Measurements from ENCODE around the gene CFAP61.

Gene CFAP61

DNA sequence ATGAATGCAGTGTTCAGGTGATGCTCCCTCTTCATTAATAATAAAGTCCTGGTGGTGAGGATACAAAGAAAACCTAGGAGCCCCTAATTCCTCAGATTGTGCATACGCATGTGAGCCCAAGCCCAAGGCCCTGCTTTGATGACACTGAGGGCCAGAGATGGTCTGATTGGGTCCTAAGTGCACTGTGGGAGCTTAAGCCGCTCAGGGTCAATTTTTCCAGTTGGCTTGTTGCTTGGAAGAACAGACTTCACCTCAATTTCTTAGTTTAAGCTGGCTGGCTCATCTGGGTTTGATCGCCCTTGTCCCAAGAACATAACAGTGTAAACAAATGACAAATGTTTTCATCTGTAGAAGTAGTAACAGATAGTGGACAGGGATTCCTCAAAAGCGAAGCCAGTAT lies 357.0 kb downstream of the CFAP61 start:
- no peak for DNase-seq
